Inflammatory macrophage treated with lipopolysaccharide for 1 hour (primary cell): ENCODE measurements around the gene TMEM18.
A peak's percentile ranks its signal among the peaks of the same experiment; 100 is the strongest.

ENCODE experiments used
- DNase-seq, 2 donors: peaks; one replicate each; pipeline ENCODE4 v3.0.0-alpha.2; 2020 to 2022

TMEM18 gene

DNA sequence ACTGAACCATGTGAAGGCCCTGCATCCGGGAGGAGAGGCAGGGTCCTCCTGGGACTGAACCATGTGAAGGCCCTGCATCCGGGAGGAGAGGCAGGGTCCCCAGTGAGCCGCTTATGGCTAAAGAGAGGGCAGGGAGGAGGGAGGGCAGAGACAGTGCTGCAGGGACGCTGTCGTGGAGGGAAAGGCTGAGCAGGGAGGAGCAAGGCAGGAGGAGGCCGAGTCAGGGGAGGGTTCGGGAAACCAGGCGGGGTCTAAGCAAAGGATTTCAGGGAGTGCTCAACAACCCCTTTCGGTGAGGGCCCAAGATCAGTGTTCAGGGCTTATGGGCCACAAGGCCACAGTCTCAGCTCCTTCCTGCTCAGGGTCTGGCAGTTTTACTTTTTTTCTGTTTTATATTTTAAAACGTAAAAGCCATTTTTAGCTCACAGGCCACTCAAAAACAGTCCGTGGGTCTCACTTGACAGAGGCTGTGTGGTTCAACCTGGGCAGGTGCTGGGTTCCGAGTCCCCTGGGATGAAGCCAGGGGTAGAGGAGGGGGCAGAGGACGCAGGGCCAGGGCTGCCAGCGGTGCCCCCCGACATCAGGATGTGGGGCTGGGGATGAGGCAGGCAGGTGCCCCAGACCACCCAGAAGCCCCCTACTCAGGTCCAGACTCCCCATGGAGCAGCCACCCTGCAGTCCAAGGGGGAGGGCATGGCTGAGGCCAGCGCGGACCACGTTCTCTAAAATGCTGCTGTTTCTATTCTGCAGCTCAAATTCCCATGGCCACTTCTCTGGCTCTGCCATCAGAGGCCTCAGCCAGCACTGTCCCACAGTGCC lies 5.2 kb downstream of the TMEM18 start:
- no peak for DNase-seq

- DNase-seq = no peak
These were observed 6.1 kb downstream of the TMEM18 start for GRCh38 chr2:671072-671471.

- DNase-seq = no peak
These were observed 6.6 kb downstream of the TMEM18 start for GRCh38 chr2:670637-671036.

DNA sequence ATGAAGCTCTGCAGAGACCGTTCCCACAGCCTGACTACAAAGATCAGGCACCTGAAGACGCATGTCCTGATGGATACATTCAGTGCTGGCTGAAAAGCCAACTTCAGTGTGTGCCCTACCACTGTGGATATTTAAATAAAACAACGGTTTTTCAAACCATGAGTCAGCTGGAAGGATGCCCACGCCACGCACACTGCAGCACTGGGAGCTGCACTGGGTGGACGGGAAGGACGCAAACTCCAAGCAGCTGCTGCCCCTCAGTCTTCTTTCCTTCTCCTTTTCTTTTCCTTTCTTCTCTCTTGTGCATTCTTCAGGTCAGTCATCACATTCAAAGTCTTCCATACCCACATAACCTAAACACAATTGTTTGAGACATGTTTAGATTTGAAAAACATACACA lies 7.9 kb downstream of the TMEM18 start:
- no peak for DNase-seq

DNA sequence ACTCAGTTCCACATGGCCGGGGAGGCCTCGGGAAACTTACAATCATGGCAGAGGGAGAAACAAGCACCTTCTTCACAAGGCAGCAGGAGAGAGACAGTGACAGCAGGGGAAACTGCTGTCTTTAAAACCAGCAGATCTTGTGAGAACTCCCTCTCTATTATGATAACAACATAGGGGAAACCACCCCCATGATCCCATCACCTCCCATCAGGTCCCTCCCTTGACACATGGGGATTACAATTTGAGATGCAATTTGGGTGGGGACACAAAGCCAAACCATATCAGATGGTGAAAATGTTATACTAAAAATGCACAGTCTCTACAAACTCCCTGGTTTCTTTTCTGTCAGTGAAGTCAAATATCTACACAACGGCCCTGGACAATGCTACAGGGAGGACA lies 9.2 kb downstream of the TMEM18 start:
- no peak for DNase-seq

GRCh38 chr2:667332-667999 lies 9.7 kb downstream of the TMEM18 start:
- peak; percentile 9 to 19 for DNase-seq

DNA sequence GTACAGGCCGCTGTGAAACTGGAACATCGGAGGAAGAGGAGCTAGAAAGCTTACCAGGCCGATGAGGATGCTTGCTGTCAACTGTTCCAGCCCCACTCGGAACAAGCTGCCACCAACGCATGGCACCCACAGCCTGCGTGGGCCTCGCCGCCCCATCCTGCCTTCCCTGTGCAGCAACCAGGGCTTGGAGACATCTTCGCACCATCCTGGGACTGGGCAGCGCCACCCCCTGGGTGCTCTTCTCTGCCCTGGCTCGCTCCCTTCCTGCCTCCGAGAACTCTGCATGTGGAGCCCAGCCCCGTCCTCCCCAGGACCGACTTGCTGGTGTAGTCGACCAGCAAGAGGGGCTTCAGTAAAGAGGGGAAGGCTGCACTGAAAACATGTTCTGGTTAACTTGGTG lies 10.8 kb downstream of the TMEM18 start:
- DNase-seq = no peak

DNA sequence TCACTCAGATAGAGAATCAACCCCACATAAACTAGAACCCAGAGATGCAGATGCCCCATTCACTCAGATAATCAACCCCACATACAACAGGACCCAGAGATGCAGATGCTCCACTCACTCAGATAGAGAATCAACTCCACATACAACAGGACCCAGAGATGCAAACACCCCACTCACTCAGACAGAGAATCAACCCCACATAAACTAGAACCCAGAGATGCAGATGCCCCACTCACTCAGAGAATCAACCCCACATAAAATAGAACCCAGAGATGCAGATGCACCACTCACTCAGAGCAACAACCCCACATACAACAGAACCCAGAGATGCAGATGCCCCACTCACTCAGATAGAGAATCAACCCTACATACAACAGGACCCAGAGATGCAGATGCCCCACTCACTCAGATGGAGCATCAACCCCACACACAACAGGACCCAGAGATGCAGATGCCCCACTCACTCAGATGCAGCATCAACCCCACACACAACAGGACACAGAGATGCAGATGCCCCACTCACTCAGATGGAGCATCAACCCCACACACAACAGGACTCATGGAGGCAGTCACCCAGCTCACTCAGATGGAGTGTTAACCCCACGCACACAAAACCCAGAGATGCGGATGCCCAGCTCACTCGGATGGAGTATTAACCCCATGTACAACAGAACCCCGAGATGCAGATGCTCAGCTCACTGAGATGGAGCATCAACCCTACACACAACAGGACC lies 11.7 kb downstream of the TMEM18 start:
- no peak for DNase-seq

- DNase-seq = no peak
These were observed 13.1 kb downstream of the TMEM18 start for GRCh38 chr2:664063-664462.

- no peak for DNase-seq
These were observed 14.0 kb downstream of the TMEM18 start for GRCh38 chr2:663221-663620.

DNA sequence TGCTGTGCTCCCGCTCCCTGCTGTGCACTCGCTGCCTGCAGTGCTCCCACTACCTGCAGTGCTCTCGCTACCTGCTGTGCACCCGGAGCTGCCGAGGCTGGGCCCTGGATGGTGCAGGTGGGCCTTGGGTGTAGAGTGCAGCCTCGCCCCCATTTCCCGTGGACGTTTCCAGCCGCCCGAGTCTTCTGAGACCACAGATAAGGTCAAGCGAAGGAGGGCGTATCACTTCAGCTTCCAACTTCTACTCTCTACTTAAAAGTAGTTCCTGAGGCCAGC lies 15.9 kb downstream of the TMEM18 start:
- no peak for DNase-seq

GRCh38 chr2:660586-661359 lies 16.4 kb downstream of the TMEM18 start:
- no peak for DNase-seq

- no peak for DNase-seq
These were observed 17.2 kb downstream of the TMEM18 start for GRCh38 chr2:660029-660428.

GRCh38 chr2:658426-658825 lies 18.8 kb downstream of the TMEM18 start:
- DNase-seq = no peak

DNA sequence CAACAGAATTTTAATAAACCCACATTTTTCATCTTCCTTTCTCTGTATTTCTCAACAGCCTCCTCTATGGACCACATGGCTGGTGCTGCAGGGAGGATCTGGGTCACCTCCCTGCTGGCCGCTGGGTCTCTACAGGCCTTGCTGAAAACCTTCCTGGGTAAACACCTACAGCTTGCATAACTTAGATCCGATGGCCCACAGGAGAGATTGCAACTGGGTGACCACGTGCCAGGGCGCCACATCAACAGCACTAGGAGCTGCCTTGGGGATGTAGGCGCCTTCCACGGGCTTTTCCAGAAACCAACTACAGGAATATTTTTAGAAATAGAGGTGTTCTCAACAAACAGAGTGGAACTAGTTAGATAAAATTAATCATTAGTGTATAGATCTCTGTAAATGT lies 19.4 kb downstream of the TMEM18 start:
- no peak for DNase-seq

DNA sequence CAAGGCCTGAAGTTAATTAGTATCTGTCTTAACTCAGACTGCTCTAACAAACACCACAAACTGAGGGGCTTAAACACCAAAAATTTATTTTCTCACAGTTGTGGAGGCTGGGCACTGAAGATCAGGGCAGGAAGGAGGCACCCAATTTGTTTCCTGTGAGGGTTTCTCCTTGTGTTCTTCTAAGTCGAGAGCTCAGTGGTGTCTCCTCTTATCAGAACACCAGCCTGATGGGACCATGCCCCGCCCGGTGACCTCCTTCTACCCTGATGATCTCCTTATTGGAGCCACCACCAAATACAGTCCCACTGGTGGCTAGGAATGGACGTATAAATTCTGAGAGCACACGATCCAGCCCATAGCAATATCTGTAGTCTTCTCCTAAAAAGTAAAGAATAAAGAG lies 20.5 kb downstream of the TMEM18 start:
- no peak for DNase-seq

- peak in 1 of 2 donors; percentile 6 for DNase-seq
These were observed 21.6 kb downstream of the TMEM18 start for GRCh38 chr2:655626-656025.

DNA sequence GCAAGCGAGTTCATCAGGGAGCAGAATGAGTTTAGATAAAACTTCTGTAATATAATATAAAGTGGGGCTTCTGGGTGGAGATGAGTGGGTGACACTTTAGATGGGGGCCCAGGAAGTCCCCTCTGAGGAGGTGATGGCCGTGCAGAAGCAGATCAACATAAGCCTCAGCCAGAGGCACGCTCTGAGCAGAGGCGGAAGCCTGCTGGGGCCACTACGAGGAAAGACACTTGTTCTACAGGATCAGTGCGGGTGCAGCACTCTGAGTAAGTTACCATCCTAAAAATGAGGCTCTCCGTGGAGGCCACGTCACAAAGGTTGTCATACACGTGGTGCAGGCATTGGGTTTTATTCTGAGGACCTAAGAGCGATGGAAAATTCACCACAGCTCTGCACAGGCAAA lies 22.3 kb downstream of the TMEM18 start:
- no peak for DNase-seq

DNA sequence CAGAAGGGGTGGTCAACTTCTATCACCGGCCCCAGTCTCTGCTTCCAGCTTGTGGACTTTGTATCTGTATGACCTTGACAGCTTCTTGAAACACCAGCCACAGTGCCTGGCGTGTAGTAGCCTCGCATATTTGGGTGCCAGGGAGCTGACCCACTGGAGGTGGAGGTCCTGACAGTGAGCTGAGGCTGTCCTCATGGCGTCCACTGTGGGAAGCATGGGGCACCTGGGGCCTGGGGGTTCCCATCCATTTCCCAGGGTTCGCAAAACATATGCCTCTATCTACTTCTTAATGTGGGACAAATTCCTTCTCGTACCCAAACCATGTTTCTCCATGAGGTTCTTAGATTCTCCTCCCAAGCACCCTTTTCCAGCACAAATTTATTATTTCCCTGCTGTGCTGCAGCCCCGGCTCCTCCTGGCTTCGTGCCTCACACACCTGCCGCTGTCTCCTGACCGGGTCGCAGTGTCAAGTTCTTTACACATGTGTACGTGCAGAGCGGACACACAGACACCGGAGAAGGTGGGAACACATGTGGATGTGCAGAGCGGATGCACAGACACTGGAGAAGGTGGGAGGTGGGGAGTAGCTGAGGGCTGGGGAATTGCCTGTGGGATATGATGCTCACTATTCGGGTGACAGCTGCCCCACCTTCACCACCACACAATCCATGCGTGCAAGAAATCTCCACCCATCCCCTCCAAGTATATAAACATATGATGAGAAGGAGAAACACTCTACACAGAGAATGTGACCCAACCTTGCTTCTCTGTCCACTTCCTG lies 23.4 kb downstream of the TMEM18 start:
- no peak for DNase-seq

DNA sequence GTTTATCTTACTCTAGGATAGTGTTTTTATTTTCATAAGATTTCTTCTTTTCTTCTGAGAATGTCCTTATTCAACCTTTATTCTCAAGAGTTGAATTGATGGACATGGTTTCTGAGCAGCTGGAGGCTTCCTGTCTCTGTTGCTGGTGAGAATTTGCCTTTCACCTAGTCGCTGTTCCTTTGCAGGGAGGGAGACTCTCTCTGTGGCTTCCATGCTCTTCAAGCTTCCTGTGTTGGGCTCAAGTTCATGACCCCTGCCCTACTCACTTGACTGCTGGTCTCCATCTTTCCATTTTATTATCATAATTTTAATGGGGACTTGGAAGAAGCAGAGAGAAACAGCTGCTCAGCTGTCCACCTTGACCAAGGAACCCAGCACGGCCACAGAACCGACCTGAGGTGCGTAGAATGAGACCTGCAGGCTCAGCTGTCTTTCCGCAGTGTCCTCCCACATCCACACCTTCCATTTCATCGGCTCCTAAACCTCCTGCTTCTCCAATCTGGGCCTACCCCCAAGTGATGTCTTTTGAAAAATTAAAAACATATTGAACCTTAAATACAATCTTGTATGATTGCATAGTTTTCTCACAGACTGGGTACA lies 24.2 kb downstream of the TMEM18 start:
- DNase-seq = no peak

GRCh38 chr2:651951-652373 lies 25.2 kb downstream of the TMEM18 start:
- DNase-seq = no peak
